ENCODE data around the gene C1orf56. TPM values are rescaled to one million over a fixed set of nuclear protein-coding genes. Genes with fewer than 3 reads are reported as not detected.

C1orf56 gene
- total and polyA plus RNA-seq, 10 donors: 1.4 to 5.5 (median 2.8) TPM

- Histone ChIP-seq H3K9me3 (no peaks in the 10 kb centered on the region), H3K27me3 (replicated peaks in 1 of 7) (no peaks in the 10 kb centered on the region), H3K36me3 (peaks cover 0 to 81% (median 43%) of the 10 kb centered on the region in 6 donors), H3K4me1 (peaks cover 6 to 12% (median 8%) of the 10 kb centered on the region in 6 donors), H3K4me3 (no peak overlapping the region), H3K27ac (peak overlapping the region; percentile 4 to 51 (median 24))
- peak; percentile 74 to 92 (median 83) for TF ChIP-seq CTCF (IDR thresholded peaks at IDR 0.05 in 8 of 11, conservative IDR thresholded peaks at IDR 0.05 in 3 of 11)
- peak in 2 of 3 donors; percentile 45 to 69 for TF ChIP-seq POLR2AphosphoS5 (IDR thresholded peaks at IDR 0.05)
- TF ChIP-seq POLR2A (IDR thresholded peaks at IDR 0.05): no peak
- WGBS, 5 donors: 17 to 24% (median 21%) methylated on average over 6 of the region's 6 CpGs
- DNase-seq: peak; percentile 91
- intact Hi-C loops (cut with DNase I; ENCODE audit: low total_unique reads): no loop called here
Measured at GRCh38 chr1:151024540-151025146, 22.9 kb upstream of the C1orf56 start.

- H3K9me3 ChIP-seq: no peaks in the 10 kb centered on the region
- H3K27me3 ChIP-seq (replicated peaks in 1 of 7): no peaks in the 10 kb centered on the region
- DNase-seq: no peak
- peaks cover 6 to 12% (median 8%) of the 10 kb centered on the region in 6 donors for H3K4me1 ChIP-seq
- no peak overlapping the region for H3K27ac ChIP-seq
- H3K4me3 ChIP-seq: no peak overlapping the region
- intact Hi-C loops (cut with DNase I; ENCODE audit: low total_unique reads): no loop called here
- TF ChIP-seq CTCF (IDR thresholded peaks at IDR 0.05 in 8 of 11, conservative IDR thresholded peaks at IDR 0.05 in 3 of 11): no peak
- TF ChIP-seq POLR2A (IDR thresholded peaks at IDR 0.05): no peak
- TF ChIP-seq POLR2AphosphoS5 (IDR thresholded peaks at IDR 0.05): no peak
- peaks cover 0 to 82% (median 59%) of the 10 kb centered on the region in 6 donors for H3K36me3 ChIP-seq
Measured at GRCh38 chr1:151026460-151026859, 21.1 kb upstream of the C1orf56 start.

- H3K27me3 ChIP-seq (replicated peaks in 1 of 7): no peaks in the 10 kb centered on the region
- no peak for TF ChIP-seq CTCF (IDR thresholded peaks at IDR 0.05 in 8 of 11, conservative IDR thresholded peaks at IDR 0.05 in 3 of 11)
- no peak for TF ChIP-seq POLR2AphosphoS5 (IDR thresholded peaks at IDR 0.05)
- TF ChIP-seq POLR2A (IDR thresholded peaks at IDR 0.05): no peak
- no peak overlapping the region for H3K27ac ChIP-seq
- no peaks in the 10 kb centered on the region for H3K9me3 ChIP-seq
- H3K4me1 ChIP-seq: no peaks in the 10 kb centered on the region
- intact Hi-C loops (cut with DNase I; ENCODE audit: low total_unique reads): no loop called here
- peaks cover 0 to 85% (median 63%) of the 10 kb centered on the region in 6 donors for H3K36me3 ChIP-seq
- WGBS, 5 donors: 95 to 98% (median 97%) methylated on average over 8 of the region's 8 CpGs
- DNase-seq: no peak
- no peak overlapping the region for H3K4me3 ChIP-seq
Measured at GRCh38 chr1:151032164-151032563, 15.4 kb upstream of the C1orf56 start.

- intact Hi-C loops (cut with DNase I; ENCODE audit: low total_unique reads): no loop called here
- Histone ChIP-seq H3K27ac (no peak overlapping the region), H3K9me3 (no peaks in the 10 kb centered on the region), H3K27me3 (replicated peaks in 1 of 7) (no peaks in the 10 kb centered on the region), H3K4me3 (no peak overlapping the region), H3K4me1 (no peaks in the 10 kb centered on the region), H3K36me3 (peaks cover 0 to 55% (median 38%) of the 10 kb centered on the region in 6 donors)
- DNase-seq: no peak
- 93 to 98% (median 97%) methylated on average over 3 of the region's 3 CpGs for WGBS, 5 donors
- no peak for TF ChIP-seq POLR2AphosphoS5 (IDR thresholded peaks at IDR 0.05)
Measured at GRCh38 chr1:151035167-151035566, 12.4 kb upstream of the C1orf56 start.

Data from spleen (tissue), 11 donors.